ENCODE data around the gene SLC16A7.

DNA sequence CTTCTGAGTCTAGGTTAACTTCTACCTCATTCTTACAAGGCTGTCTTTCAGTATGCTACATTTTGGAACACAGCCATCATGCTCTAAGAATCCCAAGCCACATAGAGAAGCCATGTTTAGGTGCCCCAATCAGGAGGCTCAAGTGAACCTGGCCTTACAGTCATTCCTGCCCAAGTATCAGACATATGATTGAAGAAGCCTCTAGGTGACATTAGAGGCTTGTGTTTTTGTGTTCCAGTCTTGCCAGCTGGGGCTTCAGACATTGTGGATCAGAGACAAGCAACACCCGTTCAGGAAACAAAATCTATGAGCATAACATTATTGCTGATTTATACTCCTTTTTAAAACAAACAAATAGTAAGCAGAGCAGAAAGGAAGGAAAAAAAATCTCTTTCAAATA lies 8.1 kb upstream of the SLC16A7 start:
- TF ChIP-seq, protein P1, sequence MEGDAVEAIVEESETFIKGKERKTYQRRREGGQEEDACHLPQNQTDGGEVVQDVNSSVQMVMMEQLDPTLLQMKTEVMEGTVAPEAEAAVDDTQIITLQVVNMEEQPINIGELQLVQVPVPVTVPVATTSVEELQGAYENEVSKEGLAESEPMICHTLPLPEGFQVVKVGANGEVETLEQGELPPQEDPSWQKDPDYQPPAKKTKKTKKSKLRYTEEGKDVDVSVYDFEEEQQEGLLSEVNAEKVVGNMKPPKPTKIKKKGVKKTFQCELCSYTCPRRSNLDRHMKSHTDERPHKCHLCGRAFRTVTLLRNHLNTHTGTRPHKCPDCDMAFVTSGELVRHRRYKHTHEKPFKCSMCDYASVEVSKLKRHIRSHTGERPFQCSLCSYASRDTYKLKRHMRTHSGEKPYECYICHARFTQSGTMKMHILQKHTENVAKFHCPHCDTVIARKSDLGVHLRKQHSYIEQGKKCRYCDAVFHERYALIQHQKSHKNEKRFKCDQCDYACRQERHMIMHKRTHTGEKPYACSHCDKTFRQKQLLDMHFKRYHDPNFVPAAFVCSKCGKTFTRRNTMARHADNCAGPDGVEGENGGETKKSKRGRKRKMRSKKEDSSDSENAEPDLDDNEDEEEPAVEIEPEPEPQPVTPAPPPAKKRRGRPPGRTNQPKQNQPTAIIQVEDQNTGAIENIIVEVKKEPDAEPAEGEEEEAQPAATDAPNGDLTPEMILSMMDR (IDR thresholded peaks at IDR 0.05) = no peak
- no peak for TF ChIP-seq POLR2A (IDR thresholded peaks at IDR 0.05)
